GM12873 (cell line): ENCODE results near the gene PLOD1.

Experiments
- TF ChIP-seq, protein P1 (sequence below): IDR thresholded peaks from 2 replicates; pipeline ENCODE4 v1.5.1; 2012; ENCODE audit warnings: low read depth, mild to moderate bottlenecking, moderate library complexity, low read length, control low read depth; ENCODE audit not compliant: insufficient read depth; ENCODE audit errors: missing control alignments

Gene PLOD1

DNA sequence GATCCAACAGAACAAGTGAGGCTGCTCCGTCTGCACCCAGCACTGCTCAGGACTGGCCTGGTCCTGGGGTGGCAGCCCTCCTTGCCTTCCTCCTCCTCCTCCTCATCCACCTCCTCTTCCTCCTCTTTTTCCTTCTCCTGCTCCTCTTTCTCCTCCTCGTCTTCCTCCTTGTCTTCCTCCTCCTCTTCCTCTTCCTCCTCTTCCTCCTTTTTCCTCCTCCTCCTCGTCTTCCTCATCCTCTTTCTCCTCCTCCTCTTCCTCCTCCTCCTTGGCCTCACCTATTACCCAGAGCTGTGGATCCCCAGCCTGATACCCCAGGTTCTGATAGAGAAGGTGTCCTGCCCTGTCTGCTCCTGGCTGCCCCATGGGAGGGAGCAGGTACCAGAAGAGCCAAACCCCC, 29.1 kb downstream of the PLOD1 start:
- TF ChIP-seq, protein P1, sequence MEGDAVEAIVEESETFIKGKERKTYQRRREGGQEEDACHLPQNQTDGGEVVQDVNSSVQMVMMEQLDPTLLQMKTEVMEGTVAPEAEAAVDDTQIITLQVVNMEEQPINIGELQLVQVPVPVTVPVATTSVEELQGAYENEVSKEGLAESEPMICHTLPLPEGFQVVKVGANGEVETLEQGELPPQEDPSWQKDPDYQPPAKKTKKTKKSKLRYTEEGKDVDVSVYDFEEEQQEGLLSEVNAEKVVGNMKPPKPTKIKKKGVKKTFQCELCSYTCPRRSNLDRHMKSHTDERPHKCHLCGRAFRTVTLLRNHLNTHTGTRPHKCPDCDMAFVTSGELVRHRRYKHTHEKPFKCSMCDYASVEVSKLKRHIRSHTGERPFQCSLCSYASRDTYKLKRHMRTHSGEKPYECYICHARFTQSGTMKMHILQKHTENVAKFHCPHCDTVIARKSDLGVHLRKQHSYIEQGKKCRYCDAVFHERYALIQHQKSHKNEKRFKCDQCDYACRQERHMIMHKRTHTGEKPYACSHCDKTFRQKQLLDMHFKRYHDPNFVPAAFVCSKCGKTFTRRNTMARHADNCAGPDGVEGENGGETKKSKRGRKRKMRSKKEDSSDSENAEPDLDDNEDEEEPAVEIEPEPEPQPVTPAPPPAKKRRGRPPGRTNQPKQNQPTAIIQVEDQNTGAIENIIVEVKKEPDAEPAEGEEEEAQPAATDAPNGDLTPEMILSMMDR = no peak

DNA sequence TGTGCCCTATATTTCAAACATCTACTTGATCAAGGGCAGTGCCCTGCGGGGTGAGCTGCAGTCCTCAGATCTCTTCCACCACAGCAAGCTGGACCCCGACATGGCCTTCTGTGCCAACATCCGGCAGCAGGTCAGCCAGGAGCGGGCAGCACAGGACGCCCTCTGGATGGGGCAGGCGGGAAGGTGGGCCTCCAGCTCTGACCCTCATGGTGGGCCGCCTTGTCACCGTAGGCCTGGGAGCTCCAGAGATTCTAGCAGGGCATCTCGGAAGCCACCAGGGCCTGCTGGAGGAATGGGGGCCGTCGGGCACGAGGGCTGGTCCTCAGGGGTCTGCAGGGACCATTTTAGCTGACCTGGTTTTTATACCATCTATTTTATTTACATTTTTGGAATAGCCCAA, 30.1 kb downstream of the PLOD1 start:
- TF ChIP-seq, protein P1 = no peak

DNA sequence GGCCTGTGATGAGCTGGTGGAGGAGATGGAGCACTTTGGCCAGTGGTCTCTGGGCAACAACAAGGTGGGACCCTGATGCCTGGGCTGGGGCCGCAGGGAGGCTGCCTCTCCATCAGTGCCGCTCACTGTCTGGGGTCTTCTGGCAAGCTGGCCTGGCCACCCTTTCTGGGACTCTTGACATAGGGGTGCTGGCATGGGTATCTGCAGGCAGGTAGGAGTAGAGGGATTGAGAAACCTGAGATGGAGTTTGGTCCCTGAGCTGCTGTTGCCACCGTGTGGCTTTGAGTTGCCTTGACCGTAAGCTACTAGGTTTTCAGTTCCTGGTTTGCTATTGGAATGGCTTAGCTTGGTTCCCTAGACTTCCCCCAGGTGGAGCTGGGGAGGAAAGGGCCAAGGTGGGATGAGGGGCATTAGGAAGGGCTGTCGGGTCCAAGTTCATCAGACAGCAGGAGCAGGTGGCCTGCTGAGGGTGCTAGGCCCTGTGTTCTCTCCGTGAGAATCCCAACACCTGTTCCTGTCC, 32.6 kb downstream of the PLOD1 start:
- TF ChIP-seq, protein P1 = peak; percentile 68

DNA sequence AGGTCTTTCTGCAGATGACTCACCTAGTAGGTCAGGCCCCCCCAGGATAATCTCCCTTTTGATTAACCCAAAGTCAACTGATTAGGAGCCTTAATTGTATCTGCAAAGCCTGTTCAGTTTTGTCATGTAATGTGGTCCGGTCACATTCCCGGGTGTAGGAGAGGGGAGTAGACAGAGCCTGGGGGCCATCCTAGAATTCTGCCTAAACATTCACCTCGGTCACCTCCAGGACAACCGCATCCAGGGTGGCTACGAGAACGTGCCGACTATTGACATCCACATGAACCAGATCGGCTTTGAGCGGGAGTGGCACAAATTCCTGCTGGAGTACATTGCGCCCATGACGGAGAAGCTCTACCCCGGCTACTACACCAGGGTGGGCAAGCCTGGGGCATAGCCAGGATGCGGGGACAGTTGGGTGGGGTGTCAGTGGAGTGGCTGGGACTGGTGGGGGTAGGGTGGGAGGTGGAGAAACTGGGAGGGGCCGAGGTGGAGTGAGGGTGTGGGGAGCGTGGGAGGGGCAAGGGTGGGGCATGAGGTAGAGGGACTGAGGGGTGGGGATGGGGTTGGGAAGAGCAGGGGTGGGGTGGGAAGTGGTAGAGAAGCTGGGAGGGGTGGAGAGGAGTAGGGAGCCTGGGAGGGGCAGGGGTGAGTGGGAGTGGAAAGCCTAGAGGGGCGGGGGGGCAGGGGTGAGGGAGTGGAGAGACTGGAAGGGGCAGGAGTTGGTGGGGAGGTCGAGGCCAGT, 36.1 kb downstream of the PLOD1 start:
- TF ChIP-seq, protein P1 = no peak

DNA sequence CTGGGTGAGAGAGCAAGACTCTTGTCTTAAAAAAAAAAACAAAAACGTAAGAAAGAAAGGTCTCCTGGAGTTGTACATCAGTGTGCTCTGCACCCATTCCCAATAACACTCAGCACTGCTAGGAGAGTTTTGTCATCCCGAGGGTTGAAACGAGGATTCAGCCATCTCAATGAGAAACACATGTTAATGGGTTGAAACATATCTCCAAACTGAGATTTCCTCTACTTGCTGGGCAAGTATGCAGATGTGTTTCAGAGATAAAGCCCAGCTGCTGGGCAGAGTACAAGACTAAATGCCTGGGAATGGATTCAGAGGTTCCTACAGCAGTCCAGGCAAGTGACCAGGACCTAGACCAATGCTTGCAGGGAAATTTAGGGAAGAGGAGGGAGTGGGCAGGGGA, 43.1 kb downstream of the PLOD1 start:
- TF ChIP-seq, protein P1 = no peak

DNA sequence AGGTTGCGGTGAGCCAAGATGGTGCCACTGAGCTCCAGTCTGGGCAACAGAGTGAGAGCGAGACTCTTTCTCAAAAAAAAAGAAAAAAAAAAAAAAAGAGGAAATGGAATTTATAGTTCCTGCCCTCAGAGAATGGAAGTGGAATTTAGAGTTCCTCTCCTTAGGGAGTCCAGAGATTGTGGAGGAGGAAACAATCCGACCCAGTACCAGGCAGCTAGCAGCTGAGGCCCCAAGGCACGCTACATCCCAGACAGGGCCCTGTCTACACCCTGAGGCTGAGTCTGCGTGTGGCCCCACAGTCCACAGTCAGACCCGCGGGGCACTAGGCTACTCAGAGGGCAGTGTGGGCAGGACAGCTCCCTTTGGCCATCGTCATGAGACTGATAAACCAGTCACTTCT, 43.8 kb downstream of the PLOD1 start:
- TF ChIP-seq, protein P1 = no peak

DNA sequence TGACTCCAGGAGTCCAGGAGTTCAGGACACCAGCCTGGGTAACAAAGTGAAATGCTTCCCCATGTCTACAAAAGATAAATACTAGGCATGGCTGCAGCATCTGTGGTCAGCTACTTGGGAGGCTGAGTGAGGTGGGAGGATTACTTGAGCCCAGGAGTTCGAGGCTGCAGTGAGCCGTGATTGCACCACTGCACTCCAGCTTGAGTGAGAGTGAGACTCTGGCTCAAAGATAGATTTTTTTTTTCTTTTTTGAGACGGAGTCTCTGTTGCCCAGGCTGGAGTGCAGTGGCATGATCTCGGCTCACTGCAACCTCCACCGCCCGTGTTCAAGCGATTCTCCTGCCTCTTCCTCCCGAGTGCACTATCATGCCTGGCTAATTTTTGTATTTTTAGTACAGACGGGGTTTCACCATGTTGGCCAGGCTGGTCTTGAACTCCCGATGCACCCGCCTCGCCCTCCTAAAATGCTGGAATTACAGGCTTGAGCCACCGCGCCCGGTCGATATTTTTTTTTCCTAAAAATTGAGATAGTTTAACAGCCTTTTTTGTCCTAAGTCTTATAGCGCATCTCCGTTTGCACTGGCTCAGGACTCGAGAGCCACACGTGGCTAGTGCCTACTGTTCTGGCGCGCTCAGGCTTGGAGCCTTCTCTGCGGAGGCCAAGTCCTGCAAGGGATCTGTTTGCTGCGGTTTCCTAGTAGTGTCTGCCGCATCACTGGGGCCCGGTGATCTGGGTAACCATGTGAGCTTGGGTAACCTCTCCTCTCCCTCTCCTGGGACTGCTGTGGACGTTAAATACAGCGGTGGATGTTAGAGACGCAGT, 44.7 kb downstream of the PLOD1 start:
- TF ChIP-seq, protein P1 = no peak
